ENCODE data around the gene TAMM41. TPM values are rescaled to one million over a fixed set of nuclear protein-coding genes. Genes with fewer than 3 reads are reported as not detected.

TAMM41 gene
- total and polyA plus RNA-seq, 2 donors (not counting 1 experiment from before 2014, with no cell fraction given): 36.1 to 52.3 TPM

DNA sequence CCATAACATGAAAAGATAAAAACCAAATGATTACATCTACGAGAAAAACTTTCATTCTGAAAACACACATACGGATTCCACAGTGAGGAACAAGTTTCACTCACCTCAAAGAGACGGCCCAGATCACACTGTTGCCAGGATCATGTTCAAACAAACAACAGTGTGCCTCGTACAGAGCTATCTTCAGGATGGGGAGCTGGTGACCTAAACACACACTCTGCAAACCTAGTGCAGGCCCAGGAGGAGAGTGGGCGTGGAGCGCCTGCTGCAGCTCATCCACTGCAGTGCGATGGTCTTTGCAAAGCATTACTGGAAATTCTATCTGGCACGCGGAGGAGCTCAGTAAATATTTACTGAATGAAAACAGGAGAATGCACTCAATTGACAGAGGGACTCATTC lies 38.5 kb downstream of the TAMM41 start:
- Histone ChIP-seq H3K4me2 (replicated peaks; ENCODE audit: low read depth, low read length, poor library complexity, severe bottlenecking) (no peak overlapping the region), H3K4me3 (ENCODE audit: control extremely low read depth in 1 of 5, extremely low read depth in 1 of 5, insufficient read depth in 1 of 5, low read depth in 2 of 5, low read length in 4 of 5) (no peak overlapping the region), H4K20me1 (ENCODE audit: control insufficient read depth, insufficient read depth, low read length, poor library complexity, severe bottlenecking) (no peaks in the 10 kb centered on the region), H2AFZ (ENCODE audit: insufficient read depth, low read depth, low read length, poor library complexity, severe bottlenecking) (no peak overlapping the region), H3K79me2 (ENCODE audit: control insufficient read depth, insufficient read depth, low read length) (no peaks in the 10 kb centered on the region), H3K9me3 (ENCODE audit: control extremely low read depth in 1 of 3, control insufficient read depth in 2 of 3, insufficient read depth in 1 of 3, low read length in 2 of 3) (no peaks in the 10 kb centered on the region), H3K4me1 (ENCODE audit: control insufficient read depth in 2 of 2, insufficient read depth in 2 of 2, low read length in 2 of 2) (no peaks in the 10 kb centered on the region), H3K36me3 (replicated peaks in 1 of 2; ENCODE audit: control extremely low read depth in 1 of 2, control insufficient read depth in 1 of 2, extremely low read depth in 1 of 2, insufficient read depth in 2 of 2, low read length in 1 of 2) (peaks cover 5 to 57% of the 10 kb centered on the region in 2 experiments), H3K9ac (ENCODE audit: low read length) (no peak overlapping the region), H3K27ac (ENCODE audit: low read length in 2 of 2) (no peak overlapping the region), H3K27me3 (replicated peaks in 1 of 4; ENCODE audit: control extremely low read depth in 1 of 4, control insufficient read depth in 3 of 4, insufficient read depth in 4 of 4, low read length in 3 of 4) (no peaks in the 10 kb centered on the region)
- ChIA-PET POLR2A (no interaction called here), CTCF (interaction anchor here (1.3 kb wide), 1 partner anchor 11 kb away, joined by 5 read pairs; no protein-coding TSS in a partner anchor)
- H3K4me1 Mint-ChIP-seq: no peaks in the 10 kb centered on the region
- TF ChIP-seq, protein P1, sequence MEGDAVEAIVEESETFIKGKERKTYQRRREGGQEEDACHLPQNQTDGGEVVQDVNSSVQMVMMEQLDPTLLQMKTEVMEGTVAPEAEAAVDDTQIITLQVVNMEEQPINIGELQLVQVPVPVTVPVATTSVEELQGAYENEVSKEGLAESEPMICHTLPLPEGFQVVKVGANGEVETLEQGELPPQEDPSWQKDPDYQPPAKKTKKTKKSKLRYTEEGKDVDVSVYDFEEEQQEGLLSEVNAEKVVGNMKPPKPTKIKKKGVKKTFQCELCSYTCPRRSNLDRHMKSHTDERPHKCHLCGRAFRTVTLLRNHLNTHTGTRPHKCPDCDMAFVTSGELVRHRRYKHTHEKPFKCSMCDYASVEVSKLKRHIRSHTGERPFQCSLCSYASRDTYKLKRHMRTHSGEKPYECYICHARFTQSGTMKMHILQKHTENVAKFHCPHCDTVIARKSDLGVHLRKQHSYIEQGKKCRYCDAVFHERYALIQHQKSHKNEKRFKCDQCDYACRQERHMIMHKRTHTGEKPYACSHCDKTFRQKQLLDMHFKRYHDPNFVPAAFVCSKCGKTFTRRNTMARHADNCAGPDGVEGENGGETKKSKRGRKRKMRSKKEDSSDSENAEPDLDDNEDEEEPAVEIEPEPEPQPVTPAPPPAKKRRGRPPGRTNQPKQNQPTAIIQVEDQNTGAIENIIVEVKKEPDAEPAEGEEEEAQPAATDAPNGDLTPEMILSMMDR (IDR thresholded peaks at IDR 0.05): no peak
- no peak for TF ChIP-seq EZH2 (IDR thresholded peaks at IDR 0.05; ENCODE audit: borderline replicate concordance, insufficient read depth, low read depth, low read length, poor library complexity, severe bottlenecking)
- no peaks in the 10 kb centered on the region for H3K27me3 Mint-ChIP-seq
- H3K27ac Mint-ChIP-seq: no peak overlapping the region
- H3K4me3 Mint-ChIP-seq: no peak overlapping the region
- DNase-seq: no peak
- 100% methylated on average over 4 of the region's 9 CpGs for WGBS (ENCODE audit: insufficient coverage)
- intact Hi-C loops (cut with micrococcal nuclease): no loop called here
- no peak for ATAC-seq (ENCODE audit: low read depth)
- no peaks in the 10 kb centered on the region for H3K9me3 Mint-ChIP-seq (ENCODE audit: insufficient read depth)

- H4K20me1 ChIP-seq (ENCODE audit: control insufficient read depth, insufficient read depth, low read length, poor library complexity, severe bottlenecking): no peaks in the 10 kb centered on the region
- ChIA-PET POLR2A (no interaction called here), CTCF (interaction anchor here (1.3 kb wide), 1 partner anchor 11 kb away, joined by 5 read pairs; no protein-coding TSS in a partner anchor)
- H3K27me3 Mint-ChIP-seq: no peaks in the 10 kb centered on the region
- H3K79me2 ChIP-seq (ENCODE audit: control insufficient read depth, insufficient read depth, low read length): no peaks in the 10 kb centered on the region
- H3K4me3 Mint-ChIP-seq: no peak overlapping the region
- H3K9me3 Mint-ChIP-seq (ENCODE audit: insufficient read depth): no peaks in the 10 kb centered on the region
- H3K4me1 Mint-ChIP-seq: no peaks in the 10 kb centered on the region
- no peak overlapping the region for H3K9ac ChIP-seq (ENCODE audit: low read length)
- no peak overlapping the region for H3K27ac Mint-ChIP-seq
- no peaks in the 10 kb centered on the region for H3K4me1 ChIP-seq (ENCODE audit: control insufficient read depth in 2 of 2, insufficient read depth in 2 of 2, low read length in 2 of 2)
- H3K4me2 ChIP-seq (replicated peaks; ENCODE audit: low read depth, low read length, poor library complexity, severe bottlenecking): no peak overlapping the region
- no peak overlapping the region for H3K4me3 ChIP-seq (ENCODE audit: control extremely low read depth in 1 of 5, extremely low read depth in 1 of 5, insufficient read depth in 1 of 5, low read depth in 2 of 5, low read length in 4 of 5)
- intact Hi-C loops (cut with micrococcal nuclease): no loop called here
- no peak for ATAC-seq (ENCODE audit: low read depth)
- no peak overlapping the region for H3K27ac ChIP-seq (ENCODE audit: low read length in 2 of 2)
- DNase-seq: no peak
- H3K36me3 ChIP-seq (replicated peaks in 1 of 2; ENCODE audit: control extremely low read depth in 1 of 2, control insufficient read depth in 1 of 2, extremely low read depth in 1 of 2, insufficient read depth in 2 of 2, low read length in 1 of 2): peaks cover 4 to 53% of the 10 kb centered on the region in 2 experiments
- no peaks in the 10 kb centered on the region for H3K9me3 ChIP-seq (ENCODE audit: control extremely low read depth in 1 of 3, control insufficient read depth in 2 of 3, insufficient read depth in 1 of 3, low read length in 2 of 3)
- no peaks in the 10 kb centered on the region for H3K27me3 ChIP-seq (replicated peaks in 1 of 4; ENCODE audit: control extremely low read depth in 1 of 4, control insufficient read depth in 3 of 4, insufficient read depth in 4 of 4, low read length in 3 of 4)
- no peak overlapping the region for H2AFZ ChIP-seq (ENCODE audit: insufficient read depth, low read depth, low read length, poor library complexity, severe bottlenecking)
- WGBS (ENCODE audit: insufficient coverage): 94% methylated on average over 5 of the region's 5 CpGs
- no peak for TF ChIP-seq EZH2 (IDR thresholded peaks at IDR 0.05; ENCODE audit: borderline replicate concordance, insufficient read depth, low read depth, low read length, poor library complexity, severe bottlenecking)
- TF ChIP-seq, protein P1 (IDR thresholded peaks at IDR 0.05): no peak
Observed at GRCh38 chr3:11807686-11808085, 39.0 kb downstream of the TAMM41 start.

Measured in B cell (primary cell).